ENCODE data around the gene BTBD7. TPM values are rescaled to one million over a fixed set of nuclear protein-coding genes. Genes with fewer than 3 reads are reported as not detected.

Gene BTBD7
- total and polyA plus RNA-seq, 4 experiments from 2014 or later = 6.9 to 38.3 (median 19.5) TPM

DNA sequence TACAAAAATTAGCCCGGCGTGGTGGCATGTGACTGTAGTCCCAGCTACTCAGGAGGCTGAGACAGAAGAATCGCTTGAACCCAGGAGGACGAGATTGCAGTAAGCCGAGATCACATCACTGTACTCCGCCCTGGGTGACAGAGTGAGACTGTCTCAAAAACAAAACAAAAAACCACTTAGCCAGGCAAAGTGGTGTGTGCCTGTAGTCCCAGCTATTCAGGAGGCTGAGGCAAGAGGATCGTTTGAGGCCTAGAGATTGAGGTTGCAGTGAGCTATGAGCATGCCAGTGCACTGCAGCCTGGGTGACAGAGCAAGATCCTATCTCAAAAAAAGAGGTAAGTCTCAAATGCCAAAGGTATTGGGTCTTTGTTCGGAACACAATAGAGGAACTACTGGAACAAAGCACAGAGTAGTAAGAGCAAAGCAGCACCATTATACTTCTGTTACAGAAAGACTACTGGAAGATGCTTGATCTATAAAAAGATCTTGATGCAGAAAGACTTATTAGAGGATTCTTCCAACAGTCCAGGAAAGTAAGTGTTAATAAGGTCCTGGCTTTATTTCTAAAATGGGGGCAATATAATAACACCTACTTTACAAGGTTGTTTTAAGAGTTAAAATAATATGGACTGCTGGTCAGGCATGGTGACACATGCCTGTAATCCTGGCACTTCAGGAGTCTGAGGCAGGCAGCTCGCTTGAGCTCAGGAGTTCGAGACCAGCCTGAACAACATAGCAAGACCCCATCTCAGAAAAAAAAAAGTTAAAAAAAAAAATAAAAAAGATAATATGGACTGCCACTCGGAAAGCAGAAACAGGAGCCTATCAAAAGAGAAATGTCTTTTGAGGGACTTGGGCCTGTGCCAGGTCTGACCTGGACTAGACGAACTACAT lies 29.9 kb downstream of the BTBD7 start:
- H3K27ac Mint-ChIP-seq = peak overlapping the region in 1 of 7 donors; percentile 53
- peaks cover 0 to 3% of the 10 kb centered on the region in 2 donors for H3K36me3 Mint-ChIP-seq
- peaks cover 38 to 59% (median 45%) of the 10 kb centered on the region in 4 donors for H3K4me1 Mint-ChIP-seq

DNA sequence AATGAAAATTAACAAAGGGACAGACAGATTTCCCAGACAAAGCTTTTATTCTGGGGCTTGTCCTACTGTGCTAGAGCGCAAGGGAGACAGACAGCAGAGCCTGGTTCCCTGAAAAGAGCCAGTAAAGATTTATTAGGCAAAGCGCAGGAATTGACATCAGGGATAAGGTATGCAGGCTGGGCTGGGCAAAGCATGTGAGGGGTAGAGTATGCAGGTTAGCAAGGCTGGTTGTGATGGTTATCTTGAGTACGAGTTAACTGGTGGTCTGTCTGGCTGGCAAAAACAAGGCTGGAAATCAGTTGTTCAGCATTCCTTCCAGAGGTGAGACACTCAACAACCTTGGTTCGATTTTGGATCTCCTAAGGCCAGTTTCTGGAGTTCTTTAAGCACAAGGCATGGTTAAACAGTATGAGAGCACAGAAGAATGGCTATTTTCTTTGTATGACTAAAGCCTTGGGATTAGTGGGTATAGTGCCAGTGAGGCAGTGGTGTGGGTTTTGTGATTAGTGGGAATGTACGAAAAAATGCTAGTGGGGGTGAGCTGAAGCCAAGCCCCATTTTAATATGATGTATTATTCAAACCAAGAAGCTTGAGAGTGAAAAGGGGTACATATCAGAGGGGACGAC lies 30.9 kb downstream of the BTBD7 start:
- H3K9me3 Mint-ChIP-seq = no peaks in the 10 kb centered on the region
- CTCF ChIA-PET (ENCODE audit: partially characterized antibody) = no interaction called here

More for the DNA sequence above, 29.9 kb downstream of the BTBD7 start:
- Histone ChIP-seq H3K36me3 (ENCODE audit: insufficient read depth, low read length) (no peaks in the 10 kb centered on the region), H3K4me1 (ENCODE audit: insufficient read depth, low read length) (peaks cover 25% of the 10 kb centered on the region), H3K27me3 (ENCODE audit: insufficient read depth, low read length) (no peaks in the 10 kb centered on the region), H3K4me3 (ENCODE audit: low read length in 2 of 2) (no peak overlapping the region), H3K9me3 (ENCODE audit: control insufficient read depth in 1 of 2, low read length in 2 of 2) (no peaks in the 10 kb centered on the region), H3K27ac (ENCODE audit: low read depth, low read length) (no peak overlapping the region)
- POLR2A ChIA-PET (ENCODE audit: partially characterized antibody) = no interaction called here
- CTCF ChIA-PET (ENCODE audit: partially characterized antibody) = no interaction called here
- intact Hi-C loops (cut with micrococcal nuclease) = no loop called here
- no peaks in the 10 kb centered on the region for H3K27me3 Mint-ChIP-seq
- no peaks in the 10 kb centered on the region for H3K9me3 Mint-ChIP-seq
- DNase-seq = no peak
- no peak overlapping the region for H3K4me3 Mint-ChIP-seq

DNA sequence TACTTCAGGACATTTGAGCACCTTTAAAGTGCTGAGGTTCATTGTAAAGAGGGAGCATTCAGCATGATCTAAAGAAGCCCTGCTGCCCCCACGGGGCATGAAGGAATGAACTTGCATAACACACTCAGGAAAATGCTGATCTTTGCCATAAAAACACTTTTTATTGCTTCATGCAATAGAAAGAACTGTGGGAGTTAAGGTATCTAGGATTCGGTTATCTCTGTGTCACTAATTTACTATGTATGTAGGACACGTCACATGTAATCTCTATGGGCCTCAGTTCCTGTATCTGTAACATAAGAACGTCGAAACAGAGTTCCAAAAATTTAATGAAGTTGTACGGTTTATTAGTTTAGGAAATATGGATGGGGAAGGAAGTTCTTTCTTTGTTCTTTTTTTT lies 33.0 kb downstream of the BTBD7 start:
- Mint-ChIP-seq H3K4me1 (peaks cover 29 to 49% (median 39%) of the 10 kb centered on the region in 4 donors), H3K27me3 (no peaks in the 10 kb centered on the region), H3K4me3 (no peak overlapping the region), H3K36me3 (peaks cover 0 to 3% of the 10 kb centered on the region in 2 donors), H3K9me3 (no peaks in the 10 kb centered on the region), H3K27ac (peak overlapping the region in 1 of 7 donors; percentile 54)
- intact Hi-C loops (cut with micrococcal nuclease) = no loop called here
- Histone ChIP-seq H3K27ac (ENCODE audit: low read depth, low read length) (no peak overlapping the region), H3K27me3 (ENCODE audit: insufficient read depth, low read length) (no peaks in the 10 kb centered on the region), H3K4me1 (ENCODE audit: insufficient read depth, low read length) (peaks cover 22% of the 10 kb centered on the region), H3K4me3 (ENCODE audit: low read length in 2 of 2) (no peak overlapping the region), H3K36me3 (ENCODE audit: insufficient read depth, low read length) (no peaks in the 10 kb centered on the region), H3K9me3 (ENCODE audit: control insufficient read depth in 1 of 2, low read length in 2 of 2) (no peaks in the 10 kb centered on the region)
- no peak for DNase-seq
- CTCF ChIA-PET (ENCODE audit: partially characterized antibody) = no interaction called here
- POLR2A ChIA-PET (ENCODE audit: partially characterized antibody) = no interaction called here

More for the DNA sequence above, 30.9 kb downstream of the BTBD7 start:
- Histone ChIP-seq H3K4me1 (ENCODE audit: insufficient read depth, low read length) (peaks cover 31% of the 10 kb centered on the region), H3K9me3 (ENCODE audit: control insufficient read depth in 1 of 2, low read length in 2 of 2) (no peaks in the 10 kb centered on the region), H3K4me3 (ENCODE audit: low read length in 2 of 2) (no peak overlapping the region), H3K27ac (ENCODE audit: low read depth, low read length) (no peak overlapping the region), H3K36me3 (ENCODE audit: insufficient read depth, low read length) (no peaks in the 10 kb centered on the region), H3K27me3 (ENCODE audit: insufficient read depth, low read length) (no peaks in the 10 kb centered on the region)
- Mint-ChIP-seq H3K27ac (peak overlapping the region in 2 of 7 donors; percentile 18 to 57), H3K4me3 (no peak overlapping the region), H3K4me1 (peaks cover 33 to 58% (median 44%) of the 10 kb centered on the region in 4 donors), H3K36me3 (peaks cover 0 to 3% of the 10 kb centered on the region in 2 donors), H3K27me3 (no peaks in the 10 kb centered on the region)
- DNase-seq = no peak
- POLR2A ChIA-PET (ENCODE audit: partially characterized antibody) = no interaction called here
- intact Hi-C loops (cut with micrococcal nuclease) = no loop called here

DNA sequence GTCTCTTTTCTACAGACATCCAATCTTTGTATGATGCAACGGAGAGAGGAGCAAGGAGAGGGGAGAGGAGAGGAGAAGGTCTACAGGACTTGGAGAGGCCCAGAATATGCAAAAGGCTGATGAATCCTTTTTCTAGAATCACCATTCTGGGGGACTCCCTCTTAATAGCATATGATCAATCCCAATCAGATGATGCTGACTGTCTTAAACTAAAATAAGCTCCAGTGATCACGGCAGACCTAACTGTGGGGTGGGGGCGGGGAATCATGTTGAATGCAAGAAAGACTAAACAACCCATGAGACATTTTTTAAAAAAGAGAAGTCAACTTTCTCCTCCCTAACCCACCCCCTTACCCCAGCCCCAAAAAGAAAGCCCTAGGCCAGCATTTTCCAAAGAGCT lies 33.4 kb downstream of the BTBD7 start:
- Mint-ChIP-seq H3K4me1 (peaks cover 26 to 46% (median 37%) of the 10 kb centered on the region in 4 donors), H3K27me3 (no peaks in the 10 kb centered on the region), H3K4me3 (no peak overlapping the region), H3K9me3 (no peaks in the 10 kb centered on the region), H3K36me3 (peaks cover 3 to 6% of the 10 kb centered on the region in 2 donors), H3K27ac (peak overlapping the region in 1 of 7 donors; percentile 44)
- Histone ChIP-seq H3K27ac (ENCODE audit: low read depth, low read length) (no peak overlapping the region), H3K9me3 (ENCODE audit: control insufficient read depth in 1 of 2, low read length in 2 of 2) (no peaks in the 10 kb centered on the region), H3K36me3 (ENCODE audit: insufficient read depth, low read length) (no peaks in the 10 kb centered on the region), H3K4me1 (ENCODE audit: insufficient read depth, low read length) (peaks cover 22% of the 10 kb centered on the region), H3K27me3 (ENCODE audit: insufficient read depth, low read length) (no peaks in the 10 kb centered on the region), H3K4me3 (ENCODE audit: low read length in 2 of 2) (no peak overlapping the region)
- ChIA-PET CTCF (ENCODE audit: partially characterized antibody) (interaction anchor here (0.6 kb wide), 1 partner anchor 1193 kb away, joined by 3 read pairs; the partner anchor contains the start of gene ATXN3), POLR2A (ENCODE audit: partially characterized antibody) (no interaction called here)
- intact Hi-C loops (cut with micrococcal nuclease) = no loop called here
- no peak for DNase-seq

DNA sequence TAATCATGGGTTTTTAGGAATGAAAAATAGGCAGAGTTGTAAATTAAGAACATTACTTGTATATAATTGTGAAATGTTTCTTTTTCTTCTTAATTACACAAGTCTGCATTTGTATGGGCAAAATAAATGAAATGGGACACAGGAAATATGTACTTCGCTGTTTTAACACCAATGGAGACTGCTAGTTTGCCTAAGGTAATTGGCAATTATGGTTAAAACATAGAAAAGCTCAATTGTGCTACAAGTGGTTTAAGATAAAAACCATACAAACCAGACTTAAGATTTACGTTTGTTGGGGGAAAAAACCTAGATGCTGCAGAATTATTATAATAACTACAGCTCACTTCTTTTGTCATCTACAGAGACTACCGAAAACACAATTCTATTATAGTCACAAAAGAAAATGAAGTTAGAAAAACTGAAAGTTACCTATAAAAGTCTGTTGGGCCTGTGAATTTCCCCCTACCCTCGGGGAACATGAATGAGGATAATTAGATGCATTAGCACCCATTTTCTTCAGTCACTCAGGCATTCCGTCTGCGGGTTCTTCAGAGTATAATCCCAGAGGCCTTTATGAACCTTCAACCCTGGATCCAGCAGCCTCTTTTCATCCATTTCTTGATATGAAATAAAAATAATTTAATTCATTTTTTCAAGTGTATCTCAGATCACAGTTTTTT lies 37.2 kb downstream of the BTBD7 start:
- Mint-ChIP-seq H3K4me3 (no peak overlapping the region), H3K4me1 (peaks cover 17 to 40% (median 28%) of the 10 kb centered on the region in 4 donors), H3K27ac (no peak overlapping the region), H3K27me3 (no peaks in the 10 kb centered on the region), H3K9me3 (no peaks in the 10 kb centered on the region), H3K36me3 (peaks cover 14 to 16% of the 10 kb centered on the region in 2 donors)
- ChIA-PET CTCF (ENCODE audit: partially characterized antibody) (no interaction called here), POLR2A (ENCODE audit: partially characterized antibody) (no interaction called here)
- Histone ChIP-seq H3K36me3 (ENCODE audit: insufficient read depth, low read length) (no peaks in the 10 kb centered on the region), H3K9me3 (ENCODE audit: control insufficient read depth in 1 of 2, low read length in 2 of 2) (no peaks in the 10 kb centered on the region), H3K4me1 (ENCODE audit: insufficient read depth, low read length) (peaks cover 19% of the 10 kb centered on the region), H3K27ac (ENCODE audit: low read depth, low read length) (no peak overlapping the region), H3K27me3 (ENCODE audit: insufficient read depth, low read length) (no peaks in the 10 kb centered on the region), H3K4me3 (ENCODE audit: low read length in 2 of 2) (no peak overlapping the region)
- intact Hi-C loops (cut with micrococcal nuclease) = no loop called here
- no peak for DNase-seq

DNA sequence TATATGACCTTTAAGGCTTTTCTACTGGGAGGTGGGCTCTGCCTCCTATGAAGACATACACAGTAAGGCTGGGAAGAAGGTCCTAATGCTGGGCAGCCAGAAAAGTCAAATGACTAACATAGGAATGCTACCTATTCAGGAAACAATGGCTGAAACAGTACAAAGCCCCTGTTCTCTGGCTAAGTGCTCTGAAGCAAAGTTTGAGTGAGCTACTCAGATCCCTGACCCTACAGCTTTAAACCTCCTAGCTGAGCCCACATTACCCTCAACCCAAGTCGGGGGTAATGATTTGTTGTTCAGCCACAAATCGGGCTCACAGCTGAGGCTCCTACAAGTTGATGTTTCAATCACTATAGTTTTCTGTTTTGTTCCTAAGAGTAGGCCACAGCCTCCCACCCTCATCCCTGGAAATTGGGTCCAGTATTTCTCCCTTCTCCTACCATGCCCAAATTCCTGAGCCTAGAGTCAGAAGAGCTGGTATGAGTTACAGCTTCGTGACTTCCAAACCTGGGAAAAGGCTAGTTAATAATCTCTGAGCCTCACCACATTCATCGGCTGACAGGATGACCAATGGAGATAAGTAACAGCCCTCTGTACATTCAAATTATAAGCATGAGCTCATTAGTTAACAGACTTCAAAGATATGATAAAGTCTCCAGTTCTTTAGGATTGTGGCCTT lies 46.5 kb downstream of the BTBD7 start:
- H3K4me1 Mint-ChIP-seq = peaks cover 10 to 25% (median 11%) of the 10 kb centered on the region in 4 donors

More for the DNA sequence above, 46.5 kb downstream of the BTBD7 start:
- Mint-ChIP-seq H3K4me3 (no peak overlapping the region), H3K27me3 (no peaks in the 10 kb centered on the region), H3K36me3 (peaks cover 22 to 27% of the 10 kb centered on the region in 2 donors), H3K27ac (no peak overlapping the region), H3K9me3 (no peaks in the 10 kb centered on the region)
- Histone ChIP-seq H3K27me3 (ENCODE audit: insufficient read depth, low read length) (no peaks in the 10 kb centered on the region), H3K36me3 (ENCODE audit: insufficient read depth, low read length) (no peaks in the 10 kb centered on the region), H3K9me3 (ENCODE audit: control insufficient read depth in 1 of 2, low read length in 2 of 2) (no peaks in the 10 kb centered on the region), H3K27ac (ENCODE audit: low read depth, low read length) (no peak overlapping the region), H3K4me3 (ENCODE audit: low read length in 2 of 2) (no peak overlapping the region), H3K4me1 (ENCODE audit: insufficient read depth, low read length) (no peaks in the 10 kb centered on the region)
- no peak for DNase-seq
- ChIA-PET CTCF (ENCODE audit: partially characterized antibody) (no interaction called here), POLR2A (ENCODE audit: partially characterized antibody) (no interaction called here)
- intact Hi-C loops (cut with micrococcal nuclease) = no loop called here

Data from CD4-positive, alpha-beta memory T cell (primary cell).